Renal pelvis (tissue), 4 donors: ENCODE results near the gene MORC1. TPM values are rescaled to one million over a fixed set of nuclear protein-coding genes. Genes with fewer than 3 reads are reported as not detected.
A peak's percentile ranks its signal among the peaks of the same experiment; 100 is the strongest.

Source experiments
- DNase-seq: peaks from one replicate; pipeline ENCODE4 v3.0.0-alpha.2; 2013
- polyA plus RNA-seq, 3 donors: library from polyadenylated mRNA; unstranded; fragments of 120-200 nt; gene quantifications; one replicate each; pipeline ENCODE4 v1.2.1, GENCODE V29; 2013; ENCODE audit not compliant: insufficient read length in 3 of 3

Gene MORC1
- polyA plus RNA-seq, 3 donors = 0.40 to 0.64 (median 0.45) TPM

DNA sequence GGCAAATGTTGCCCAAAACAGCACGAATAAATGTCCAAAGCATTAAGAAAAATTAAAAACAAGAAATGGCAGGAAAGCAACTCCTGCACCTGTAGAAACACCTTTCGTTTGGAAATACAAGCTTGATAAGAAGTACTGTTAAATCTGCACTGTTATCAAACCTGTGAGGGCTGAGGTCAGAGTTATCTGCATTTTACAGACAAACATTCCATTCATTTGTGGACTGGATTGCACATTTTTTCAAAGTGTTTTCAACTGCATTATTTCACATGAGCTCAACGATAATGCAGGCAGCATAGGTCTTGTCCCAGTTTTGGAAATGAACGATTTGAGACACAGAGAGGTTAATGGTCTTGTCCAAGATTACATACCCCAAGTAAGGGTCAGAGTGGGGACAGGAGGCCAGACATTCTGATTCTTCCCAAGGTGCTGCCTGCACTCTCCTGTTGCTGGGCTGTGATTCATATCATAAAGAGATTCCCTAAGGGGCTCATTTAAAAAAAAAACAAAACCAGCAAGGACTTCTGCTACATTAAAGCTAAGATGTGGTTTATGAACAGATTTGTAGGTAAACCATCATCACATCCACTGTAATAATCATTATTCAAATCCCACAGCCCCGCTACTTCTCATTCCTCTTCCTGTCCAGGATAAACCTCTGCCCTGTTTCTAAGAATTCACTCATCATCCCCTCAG, 177.2 kb downstream of the MORC1 start:
- no peak for DNase-seq

DNA sequence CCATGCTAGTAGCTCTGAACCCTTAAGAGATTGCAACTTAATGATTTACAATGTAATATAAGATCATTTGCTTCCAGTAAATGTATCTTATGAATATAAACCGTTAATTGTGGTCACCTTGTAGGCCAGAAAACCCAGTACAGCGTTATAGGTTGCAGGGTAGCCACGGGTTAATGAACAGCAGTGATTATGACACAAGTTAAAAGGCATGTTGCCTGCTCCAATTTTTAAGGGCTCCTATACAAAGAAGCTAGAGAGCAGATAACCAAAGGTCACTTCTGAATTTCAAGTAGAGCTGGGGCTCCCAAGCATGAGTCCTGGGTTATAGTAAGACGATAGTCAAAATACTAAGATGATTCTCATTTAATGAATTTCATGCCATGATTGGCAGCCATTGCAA, 177.8 kb downstream of the MORC1 start:
- DNase-seq = no peak

DNA sequence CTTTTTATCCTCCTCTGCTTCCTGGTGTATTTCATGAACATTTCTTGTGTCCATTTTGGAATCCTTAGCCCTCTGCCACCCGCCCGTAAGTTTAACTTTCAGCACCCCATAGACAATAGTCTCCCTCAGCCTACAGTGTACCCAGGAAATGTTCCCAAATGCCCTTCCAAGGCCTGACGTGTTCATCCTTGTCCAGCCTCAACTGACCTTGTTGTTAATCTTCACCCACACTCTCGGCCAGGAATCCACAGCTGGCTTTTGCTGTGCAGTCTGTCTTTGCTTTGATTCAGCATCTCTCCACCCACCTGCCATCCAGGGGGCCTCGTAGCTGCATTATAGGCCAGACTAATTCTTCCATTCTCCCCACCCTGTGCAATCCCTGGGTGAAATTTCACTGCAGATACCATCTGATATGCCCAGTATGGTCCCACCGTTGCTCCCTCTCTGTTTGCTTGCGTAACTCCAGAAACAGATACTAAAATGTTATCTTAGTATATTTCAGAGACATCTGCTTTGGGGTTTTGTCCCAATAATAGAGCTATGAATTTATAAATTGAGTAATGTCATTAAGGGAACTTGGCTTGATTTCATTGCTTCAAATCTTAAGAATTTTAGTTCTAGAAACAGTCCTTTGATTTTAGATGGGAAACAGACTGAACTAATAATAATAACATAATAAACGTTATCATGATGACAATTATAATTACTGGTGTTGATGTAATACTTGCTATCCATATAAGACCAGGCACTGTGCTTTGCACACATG, 180.8 kb downstream of the MORC1 start:
- DNase-seq = no peak

DNA sequence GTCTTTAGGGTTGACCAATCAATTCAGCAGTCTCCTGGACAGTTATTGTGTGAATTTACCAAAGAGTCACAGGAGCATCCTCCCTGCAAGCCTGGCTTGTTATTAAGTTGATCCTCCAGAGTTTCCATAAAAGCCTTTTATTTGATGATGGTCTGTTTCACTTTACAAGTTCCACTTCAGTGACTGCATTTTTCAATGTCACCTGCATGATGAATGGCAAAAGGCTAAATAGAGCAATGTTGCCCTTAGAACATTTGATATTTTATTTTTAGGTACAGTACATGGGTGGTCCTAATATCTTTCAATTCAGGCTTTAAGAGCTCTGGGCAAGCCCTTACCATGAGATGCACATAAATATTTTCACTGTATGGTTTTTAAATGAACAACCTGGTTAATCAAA, 186.9 kb downstream of the MORC1 start:
- DNase-seq = peak; percentile 30

DNA sequence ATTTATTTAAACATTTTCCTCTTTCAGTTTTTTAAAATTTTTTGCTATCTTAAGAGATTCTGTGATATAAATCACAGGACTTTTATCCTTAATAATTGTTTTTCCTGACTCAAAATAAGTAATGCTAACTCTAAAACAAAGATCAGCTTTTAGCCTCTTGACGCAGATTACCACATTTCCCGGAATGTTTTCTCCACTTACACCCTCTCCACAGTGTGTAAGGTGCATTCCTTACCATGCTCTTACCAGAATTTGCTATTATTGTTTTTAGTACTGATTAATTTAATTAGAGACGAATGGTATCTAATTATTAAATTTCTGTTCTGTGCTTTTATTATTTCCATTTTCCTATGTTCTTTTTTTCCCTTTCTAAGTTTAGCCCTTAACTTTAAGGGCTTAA, 199.1 kb downstream of the MORC1 start:
- DNase-seq = no peak

DNA sequence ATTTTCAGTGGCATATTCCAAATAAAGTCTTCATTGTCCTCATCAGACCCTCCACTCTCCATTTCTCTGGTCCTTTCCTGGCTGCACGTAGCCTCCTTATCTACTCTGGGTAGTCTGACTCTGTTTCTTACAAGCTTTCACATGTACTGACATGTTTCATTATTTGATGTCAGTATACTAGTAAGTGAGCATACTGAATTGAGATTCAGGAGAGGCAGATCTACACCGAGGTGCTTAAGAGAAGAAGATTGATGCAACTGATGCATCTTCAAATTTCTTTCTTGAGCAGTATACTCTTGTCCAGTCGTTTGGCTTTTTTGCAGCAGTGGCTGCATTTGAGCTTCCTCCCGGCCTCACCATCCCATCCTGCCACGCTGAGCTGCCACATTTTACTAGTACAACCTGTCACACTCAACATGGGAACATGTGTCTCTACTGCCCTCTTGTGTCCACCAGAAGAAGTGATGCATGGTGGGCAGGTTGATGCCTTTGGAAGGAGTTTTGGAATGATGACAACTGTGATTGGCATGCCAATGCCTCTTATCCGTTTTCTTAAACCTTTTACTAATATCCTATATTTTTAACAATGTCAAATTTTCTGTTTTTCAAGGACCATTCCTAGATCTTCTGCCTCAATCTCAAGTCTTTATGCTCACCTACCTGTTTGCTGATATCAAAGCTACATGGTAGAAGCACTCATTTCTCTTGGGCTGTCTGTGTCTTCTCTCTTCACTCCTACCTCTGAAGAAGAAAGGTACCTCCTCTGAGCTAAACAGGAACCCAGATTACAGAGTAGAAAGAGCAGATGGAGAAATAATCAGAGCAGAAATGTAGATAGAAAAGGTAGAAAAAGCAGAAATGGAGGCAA, 202.9 kb downstream of the MORC1 start:
- peak; percentile 55 for DNase-seq

DNA sequence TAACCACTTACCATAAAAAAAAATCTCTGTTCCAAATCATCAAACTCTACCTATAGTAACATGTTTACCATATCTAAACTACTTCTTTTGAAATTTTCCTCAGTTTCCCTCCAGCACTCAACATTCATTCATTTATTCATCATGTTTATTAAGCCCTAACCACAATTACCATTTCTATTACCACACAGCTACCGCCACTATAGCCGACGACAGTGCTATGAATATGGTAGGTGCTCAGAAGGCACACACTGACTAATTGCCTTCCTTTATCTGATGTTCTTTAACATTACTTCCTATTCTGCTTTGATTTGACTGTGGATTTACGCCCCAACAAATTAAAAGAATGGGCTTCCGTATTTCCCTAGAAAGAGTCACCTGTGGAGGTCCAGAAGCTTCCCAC, 208.1 kb downstream of the MORC1 start:
- no peak for DNase-seq

Other genes starting within 250 kb of the MORC1 start
- gene GUCA1C, start 164.3 kb downstream of the MORC1 start, polyA plus RNA-seq = under 1 TPM in 2 of 3 donors, not detected in 1; 0.50 to 0.57 TPM
- 10 to 100 TPM; 16.6 to 18.6 (median 18.4) TPM for gene C3orf85, start 18.6 kb upstream of the MORC1 start, polyA plus RNA-seq
- 1 to 10 TPM in 1 of 3 donors, under 1 TPM in 2; 0.92 to 1.3 (median 0.95) TPM for gene DPPA2, start 198.4 kb upstream of the MORC1 start, polyA plus RNA-seq
- 1 to 10 TPM; 2.5 to 5.9 (median 2.8) TPM for gene DPPA4, start 219.4 kb upstream of the MORC1 start, polyA plus RNA-seq